ENCODE measurements around the gene SETD7.
A peak's percentile ranks its signal among the peaks of the same experiment; 100 is the strongest.

Gene SETD7

DNA sequence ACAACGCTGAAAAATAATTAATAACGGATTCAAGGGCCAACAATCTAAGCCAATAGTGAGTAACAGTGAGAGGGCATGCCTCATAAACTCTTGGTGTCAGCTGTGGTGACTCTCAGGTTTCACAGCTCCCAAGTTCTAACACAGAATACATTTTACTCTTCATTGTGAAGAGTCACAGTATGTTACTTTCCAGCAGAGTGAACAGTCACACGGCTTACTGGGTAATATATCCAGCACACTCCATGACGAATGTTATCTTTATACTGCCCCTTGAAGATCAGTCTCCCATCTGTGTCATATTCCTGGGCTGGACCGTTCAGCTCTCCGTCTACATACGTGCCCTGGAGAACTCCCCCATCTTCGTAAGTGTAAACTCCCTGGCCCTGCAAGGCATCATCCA is 23.1 kb downstream of the SETD7 start:
- TF ChIP-seq EZH2phosphoT487 (IDR thresholded peaks at IDR 0.05; ENCODE audit: low read length) (no peak), EZH2 (optimal IDR thresholded peaks at IDR 0.05; ENCODE audit: low read depth, low read length) (no peak)
- TF ChIP-seq, protein P1, sequence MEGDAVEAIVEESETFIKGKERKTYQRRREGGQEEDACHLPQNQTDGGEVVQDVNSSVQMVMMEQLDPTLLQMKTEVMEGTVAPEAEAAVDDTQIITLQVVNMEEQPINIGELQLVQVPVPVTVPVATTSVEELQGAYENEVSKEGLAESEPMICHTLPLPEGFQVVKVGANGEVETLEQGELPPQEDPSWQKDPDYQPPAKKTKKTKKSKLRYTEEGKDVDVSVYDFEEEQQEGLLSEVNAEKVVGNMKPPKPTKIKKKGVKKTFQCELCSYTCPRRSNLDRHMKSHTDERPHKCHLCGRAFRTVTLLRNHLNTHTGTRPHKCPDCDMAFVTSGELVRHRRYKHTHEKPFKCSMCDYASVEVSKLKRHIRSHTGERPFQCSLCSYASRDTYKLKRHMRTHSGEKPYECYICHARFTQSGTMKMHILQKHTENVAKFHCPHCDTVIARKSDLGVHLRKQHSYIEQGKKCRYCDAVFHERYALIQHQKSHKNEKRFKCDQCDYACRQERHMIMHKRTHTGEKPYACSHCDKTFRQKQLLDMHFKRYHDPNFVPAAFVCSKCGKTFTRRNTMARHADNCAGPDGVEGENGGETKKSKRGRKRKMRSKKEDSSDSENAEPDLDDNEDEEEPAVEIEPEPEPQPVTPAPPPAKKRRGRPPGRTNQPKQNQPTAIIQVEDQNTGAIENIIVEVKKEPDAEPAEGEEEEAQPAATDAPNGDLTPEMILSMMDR (IDR thresholded peaks at IDR 0.05; ENCODE audit: low read length): no peak

DNA sequence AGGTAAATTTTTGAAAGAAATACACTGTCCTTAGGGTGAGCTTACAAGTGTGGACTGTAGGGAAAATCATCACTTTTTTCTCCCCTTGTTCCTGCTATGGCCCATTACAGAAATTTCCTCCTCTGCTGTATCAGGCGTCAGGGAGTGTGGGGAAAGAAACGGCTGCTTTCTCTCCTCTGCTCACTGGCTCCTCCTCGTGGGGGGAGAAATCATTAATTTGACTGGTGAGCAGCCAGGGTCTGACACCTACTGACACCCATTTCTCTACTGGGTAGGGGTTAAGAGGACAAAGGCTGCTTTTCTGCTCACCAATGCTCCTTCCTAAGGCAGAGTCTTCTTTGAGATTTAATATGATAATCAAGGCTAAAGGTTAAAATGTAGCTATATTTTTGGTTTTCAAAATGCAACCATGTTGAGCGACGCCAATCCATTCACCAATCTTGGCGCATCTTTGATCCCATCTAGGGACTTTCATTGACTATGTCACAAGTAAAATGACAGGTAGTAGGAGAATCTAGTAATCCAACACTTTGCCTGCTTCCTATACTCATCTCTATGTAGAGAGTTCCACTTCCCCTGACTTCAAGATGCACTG is 25.1 kb downstream of the SETD7 start:
- Histone ChIP-seq H3K4me3 (ENCODE audit: low read length) (no peak overlapping the region), H3K79me2 (ENCODE audit: low read length) (peaks cover 35% of the 10 kb centered on the region), H3K4me1 (ENCODE audit: low read length) (peaks cover 9% of the 10 kb centered on the region; the same call in 1 of the 2 replicates), H3K36me3 (replicated peaks; ENCODE audit: insufficient read depth, low read length) (no peaks in the 10 kb centered on the region), H4K20me1 (ENCODE audit: insufficient read depth, low read length) (no peaks in the 10 kb centered on the region; the same call in 1 of the 2 replicates), H3K27ac (ENCODE audit: low read length) (no peak overlapping the region), H3K9me2 (replicated peaks; ENCODE audit: insufficient read depth, low read length) (no peaks in the 10 kb centered on the region), H3K9ac (ENCODE audit: low read length) (no peak overlapping the region), H3K9me3 (replicated peaks; ENCODE audit: insufficient read depth, low read length) (no peaks in the 10 kb centered on the region), H3F3A (ENCODE audit: insufficient read depth, low read length) (no peaks in the 10 kb centered on the region), H3K4me2 (ENCODE audit: low read depth, low read length) (no peak overlapping the region), H2AFZ (ENCODE audit: low read length) (no peak overlapping the region), H3K27me3 (replicated peaks; ENCODE audit: insufficient read depth, low read length) (no peaks in the 10 kb centered on the region)
- peak; percentile 40 for DNase-seq
- TF ChIP-seq, protein P1 (IDR thresholded peaks at IDR 0.05; ENCODE audit: low read length): peak; percentile 62
- TF ChIP-seq EZH2phosphoT487 (IDR thresholded peaks at IDR 0.05; ENCODE audit: low read length): no peak

More for the DNA sequence above, 23.1 kb downstream of the SETD7 start:
- Histone ChIP-seq H2AFZ (ENCODE audit: low read length) (no peak overlapping the region), H3K4me3 (ENCODE audit: low read length) (no peak overlapping the region), H3K27ac (ENCODE audit: low read length) (no peak overlapping the region), H3K27me3 (replicated peaks; ENCODE audit: insufficient read depth, low read length) (no peaks in the 10 kb centered on the region), H3K36me3 (replicated peaks; ENCODE audit: insufficient read depth, low read length) (no peaks in the 10 kb centered on the region), H3K9me2 (replicated peaks; ENCODE audit: insufficient read depth, low read length) (no peaks in the 10 kb centered on the region), H4K20me1 (ENCODE audit: insufficient read depth, low read length) (no peaks in the 10 kb centered on the region; the same call in 1 of the 2 replicates), H3K9ac (ENCODE audit: low read length) (no peak overlapping the region), H3F3A (ENCODE audit: insufficient read depth, low read length) (no peaks in the 10 kb centered on the region), H3K79me2 (ENCODE audit: low read length) (peaks cover 53% of the 10 kb centered on the region), H3K4me1 (ENCODE audit: low read length) (no peaks in the 10 kb centered on the region), H3K9me3 (replicated peaks; ENCODE audit: insufficient read depth, low read length) (no peaks in the 10 kb centered on the region), H3K4me2 (ENCODE audit: low read depth, low read length) (no peak overlapping the region)
- DNase-seq: no peak

DNA sequence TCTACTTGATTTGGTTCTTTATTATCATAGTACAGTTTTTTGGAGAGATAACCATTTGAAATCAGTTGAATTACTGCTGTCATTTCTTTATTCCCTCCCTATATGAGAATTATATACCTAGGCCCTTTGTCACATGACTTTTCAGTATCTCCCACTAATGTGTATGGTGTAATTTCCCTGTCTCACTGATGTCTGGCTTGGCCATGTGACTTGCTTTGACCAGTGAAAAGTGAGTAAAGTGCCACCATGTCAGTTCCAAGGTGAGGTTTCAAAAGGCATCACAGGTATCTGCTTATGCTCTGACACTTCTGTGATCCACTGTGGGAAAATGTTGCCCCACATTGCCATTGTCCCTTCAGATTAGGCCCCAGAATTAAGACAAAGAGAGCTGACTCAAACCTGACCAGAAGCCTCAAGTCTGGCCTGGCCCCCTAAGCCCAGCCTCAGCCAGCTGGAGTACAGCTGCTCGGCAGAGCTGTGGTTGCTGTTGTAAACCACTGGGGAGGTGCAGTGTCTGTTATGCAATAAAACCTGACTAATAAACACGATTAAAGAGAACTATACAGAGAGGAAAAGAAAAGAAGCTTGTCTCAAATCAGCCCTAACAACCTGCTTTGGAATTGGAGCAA is 27.5 kb downstream of the SETD7 start:
- Histone ChIP-seq H3K4me1 (ENCODE audit: low read length) (peaks cover 24% of the 10 kb centered on the region), H3K9me3 (replicated peaks; ENCODE audit: insufficient read depth, low read length) (no peaks in the 10 kb centered on the region), H3K9ac (ENCODE audit: low read length) (no peak overlapping the region), H3K36me3 (replicated peaks; ENCODE audit: insufficient read depth, low read length) (peaks cover 1% of the 10 kb centered on the region; the same call in 1 of the 2 replicates), H3K79me2 (ENCODE audit: low read length) (peaks cover 12% of the 10 kb centered on the region), H3K4me2 (ENCODE audit: low read depth, low read length) (no peak overlapping the region), H3K9me2 (replicated peaks; ENCODE audit: insufficient read depth, low read length) (no peaks in the 10 kb centered on the region), H2AFZ (ENCODE audit: low read length) (no peak overlapping the region), H3F3A (ENCODE audit: insufficient read depth, low read length) (no peaks in the 10 kb centered on the region), H4K20me1 (ENCODE audit: insufficient read depth, low read length) (no peaks in the 10 kb centered on the region), H3K4me3 (ENCODE audit: low read length) (no peak overlapping the region), H3K27me3 (replicated peaks; ENCODE audit: insufficient read depth, low read length) (no peaks in the 10 kb centered on the region), H3K27ac (ENCODE audit: low read length) (no peak overlapping the region)
- TF ChIP-seq EZH2 (optimal IDR thresholded peaks at IDR 0.05; ENCODE audit: low read depth, low read length) (no peak), EZH2phosphoT487 (IDR thresholded peaks at IDR 0.05; ENCODE audit: low read length) (no peak)
- TF ChIP-seq, protein P1 (IDR thresholded peaks at IDR 0.05; ENCODE audit: low read length): no peak
- DNase-seq: no peak

All from MM.1S (cell line).